HG02840 (cell line): ENCODE data around the gene MCFD2.
"Not testable (repeated sequence)": the region's sequence is repeated elsewhere in the genome, so short reads cannot be mapped to it uniquely, and the experiment has no call there.

ENCODE experiments used
- ATAC-seq: cut with Tn5 transposase; IDR thresholded peaks from one replicate; pipeline ENCODE4 v1.9.1; 2021; ENCODE audit warnings: mild to moderate bottlenecking, moderate library complexity, moderate number of reproducible peaks; ENCODE audit not compliant: unreplicated experiment, low FRiP score

The MCFD2 gene

DNA sequence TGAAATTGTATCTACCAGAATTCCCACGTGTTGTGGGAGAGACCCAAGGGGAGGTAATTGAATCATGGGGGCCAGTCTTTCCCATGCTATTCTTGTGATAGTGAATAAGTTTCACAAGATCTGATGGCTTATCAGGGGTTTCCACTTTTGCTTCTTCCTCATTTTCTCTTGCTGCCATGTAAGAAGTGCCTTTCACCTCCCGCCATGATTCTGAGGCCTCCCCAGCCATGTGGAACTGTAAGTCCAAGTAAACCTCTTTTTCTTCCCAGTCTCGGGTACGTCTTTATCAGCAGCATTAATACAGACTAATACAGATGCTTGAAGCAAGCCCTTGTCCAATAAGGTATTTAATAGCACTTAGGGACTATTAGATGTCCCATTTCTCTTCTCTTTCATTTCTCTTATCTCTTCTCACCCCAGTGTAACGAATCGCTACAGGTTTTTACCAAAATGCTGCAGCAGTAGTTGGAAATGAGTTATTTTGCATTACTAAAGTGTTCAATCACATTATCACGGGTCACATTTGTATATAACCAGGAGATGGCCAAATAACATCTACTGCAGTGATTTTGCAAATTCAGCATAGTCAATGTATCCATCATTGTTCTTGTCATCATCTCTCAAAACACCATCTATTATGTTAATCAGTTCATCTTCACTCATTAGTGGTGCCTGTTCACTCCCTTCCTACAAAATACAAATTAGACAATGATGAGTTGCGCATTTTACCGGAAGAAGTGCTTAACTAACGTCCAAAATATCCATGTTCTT lies 10.5 kb downstream of the MCFD2 start:
- not testable (repeated sequence) for ATAC-seq

- ATAC-seq: not testable (repeated sequence)
Measured at GRCh38 chr2:46902980-46903379, 12.6 kb downstream of the MCFD2 start.

- no peak for ATAC-seq
Measured at GRCh38 chr2:46902465-46902864, 13.1 kb downstream of the MCFD2 start.

- no peak for ATAC-seq
Measured at GRCh38 chr2:46901611-46902010, 14.0 kb downstream of the MCFD2 start.

DNA sequence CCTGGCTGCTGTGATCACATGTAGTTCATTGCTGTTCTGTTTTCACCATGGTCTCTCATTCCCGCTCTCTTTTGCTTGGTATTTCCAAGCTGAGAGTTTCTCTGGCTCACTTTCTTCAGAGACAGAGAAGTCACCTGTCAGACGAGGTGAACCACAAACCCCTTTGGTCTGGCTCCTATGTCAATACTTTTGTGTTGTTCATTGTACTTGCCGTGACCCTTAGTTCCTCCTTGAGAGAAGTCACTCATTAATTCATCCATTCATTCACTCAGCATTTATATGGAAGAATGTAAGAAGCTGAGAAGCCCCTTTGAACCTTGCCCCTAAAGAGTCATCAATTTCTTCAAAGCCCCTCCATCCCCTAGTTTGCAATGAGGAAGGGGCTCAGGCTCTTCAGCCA lies 15.2 kb downstream of the MCFD2 start:
- no peak for ATAC-seq

GRCh38 chr2:46899053-46899452 lies 16.6 kb downstream of the MCFD2 start:
- no peak for ATAC-seq

GRCh38 chr2:46898024-46898423 lies 17.6 kb downstream of the MCFD2 start:
- ATAC-seq: no peak

- ATAC-seq: no peak
Measured at GRCh38 chr2:46893269-46893939, 22.2 kb downstream of the MCFD2 start.

DNA sequence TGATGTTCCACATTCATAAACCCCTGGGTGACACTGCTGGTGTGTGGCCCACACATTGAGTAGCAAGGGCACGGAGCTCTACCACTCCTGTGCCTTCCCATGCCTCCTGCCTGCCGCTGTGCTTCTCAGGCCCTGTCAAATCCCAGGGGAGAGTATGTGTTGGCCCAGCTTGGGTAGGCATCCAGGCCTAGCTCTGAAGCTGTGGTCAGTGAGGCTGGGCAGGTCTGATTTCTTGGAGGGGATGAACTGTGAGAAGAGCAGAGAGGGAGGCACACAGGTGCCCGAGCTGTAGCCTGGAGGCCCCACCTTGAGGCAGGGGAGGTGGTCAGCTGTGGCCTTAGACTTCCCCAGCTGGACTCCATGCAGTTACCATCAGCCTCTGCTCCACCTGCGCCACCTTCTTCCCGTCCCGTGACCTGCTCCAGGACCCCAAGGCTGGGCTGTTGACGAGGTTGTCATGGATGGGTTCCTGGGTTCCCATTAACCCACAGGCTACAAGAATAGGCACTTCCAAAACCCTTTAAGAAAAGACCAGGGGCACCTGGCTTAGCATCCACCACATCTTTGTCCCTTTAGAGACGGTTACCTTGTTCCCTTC lies 23.6 kb downstream of the MCFD2 start:
- no peak for ATAC-seq

GRCh38 chr2:46888421-46888952 lies 27.1 kb downstream of the MCFD2 start:
- ATAC-seq: no peak

GRCh38 chr2:46887028-46887885 lies 28.3 kb downstream of the MCFD2 start:
- no peak for ATAC-seq

GRCh38 chr2:46886268-46887027 lies 29.2 kb downstream of the MCFD2 start:
- no peak for ATAC-seq

- no peak for ATAC-seq
Measured at GRCh38 chr2:46885376-46885775, 30.2 kb downstream of the MCFD2 start.

DNA sequence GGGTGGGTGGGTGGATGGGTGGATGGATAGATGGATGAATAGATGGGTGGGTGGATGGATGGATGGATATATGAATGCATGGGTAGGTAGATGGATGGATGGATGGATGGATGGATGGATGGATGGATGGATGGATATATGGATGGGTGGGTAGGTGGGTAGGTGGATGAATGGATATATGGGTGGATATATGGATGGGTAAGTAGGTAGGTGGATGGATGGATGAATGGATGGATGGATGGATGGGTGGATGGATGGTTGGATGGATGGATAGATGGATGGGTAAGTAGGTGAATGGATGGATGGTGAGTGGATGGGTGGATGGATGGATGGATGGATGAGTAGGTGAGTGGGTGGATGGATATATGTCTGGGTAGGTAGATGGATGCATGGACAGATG lies 36.1 kb downstream of the MCFD2 start:
- ATAC-seq: no peak

GRCh38 chr2:46878886-46879285 lies 36.7 kb downstream of the MCFD2 start:
- ATAC-seq: no peak

- no peak for ATAC-seq
Measured at GRCh38 chr2:46878240-46878877, 37.2 kb downstream of the MCFD2 start.

GRCh38 chr2:46877619-46878113 lies 37.9 kb downstream of the MCFD2 start:
- no peak for ATAC-seq

GRCh38 chr2:46876741-46877384 lies 38.7 kb downstream of the MCFD2 start:
- no peak for ATAC-seq
